ENCODE results near the gene MMP10. TPM values are rescaled to one million over a fixed set of nuclear protein-coding genes. Genes with fewer than 3 reads are reported as not detected.

MMP10 gene
- polyA plus RNA-seq, 1 donor from 2014 or later: not detected

DNA sequence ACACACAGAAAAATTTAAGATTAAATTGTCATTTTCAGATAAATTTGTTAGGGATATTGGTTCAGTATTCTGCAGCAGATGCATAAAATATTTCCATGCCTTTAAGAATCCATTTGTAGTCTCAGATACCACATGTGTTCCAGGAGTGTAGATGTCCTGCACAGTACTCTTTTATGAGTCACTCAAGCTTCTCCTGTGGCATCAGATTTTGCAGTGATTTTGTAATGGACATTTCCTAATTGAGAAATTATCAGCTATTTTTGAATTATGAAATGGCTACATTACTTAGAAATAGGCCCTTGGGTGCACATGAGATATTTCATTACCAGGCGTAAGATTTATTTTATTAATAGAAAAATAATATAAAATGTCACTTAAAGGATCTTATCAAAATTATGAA lies 44.1 kb upstream of the MMP10 start:
- H3K4me2 ChIP-seq (ENCODE audit: low read length): no peak overlapping the region
- no peaks in the 10 kb centered on the region for H4K20me1 ChIP-seq (ENCODE audit: insufficient read depth)
- H3K9me2 ChIP-seq (ENCODE audit: insufficient read depth, low read length): no peaks in the 10 kb centered on the region
- no peak overlapping the region for H3K9ac ChIP-seq (ENCODE audit: low read length)
- no peak overlapping the region for H3K27ac ChIP-seq (ENCODE audit: low read length)
- no peaks in the 10 kb centered on the region for H3K36me3 ChIP-seq (ENCODE audit: insufficient read depth, low read length)
- no peaks in the 10 kb centered on the region for H3K79me2 ChIP-seq (replicated peaks; ENCODE audit: insufficient read depth, low read length)
- H2AFZ ChIP-seq (ENCODE audit: low read depth, low read length): no peak overlapping the region
- H3F3A ChIP-seq (ENCODE audit: insufficient read depth, low read length, poor library complexity, severe bottlenecking): no peaks in the 10 kb centered on the region
- no peak overlapping the region for H3K4me3 ChIP-seq (ENCODE audit: low read length)
- no peaks in the 10 kb centered on the region for H3K9me3 ChIP-seq (ENCODE audit: low read length)
- TF ChIP-seq EZH2 (IDR thresholded peaks at IDR 0.05; ENCODE audit: borderline replicate concordance, insufficient read depth, low read length, poor library complexity, severe bottlenecking): no peak
- TF ChIP-seq EP300 (conservative IDR thresholded peaks at IDR 0.05; ENCODE audit: poor library complexity, severe bottlenecking): no peak
- TF ChIP-seq POLR2AphosphoS5 (IDR thresholded peaks at IDR 0.05): no peak
- TF ChIP-seq, protein P1, sequence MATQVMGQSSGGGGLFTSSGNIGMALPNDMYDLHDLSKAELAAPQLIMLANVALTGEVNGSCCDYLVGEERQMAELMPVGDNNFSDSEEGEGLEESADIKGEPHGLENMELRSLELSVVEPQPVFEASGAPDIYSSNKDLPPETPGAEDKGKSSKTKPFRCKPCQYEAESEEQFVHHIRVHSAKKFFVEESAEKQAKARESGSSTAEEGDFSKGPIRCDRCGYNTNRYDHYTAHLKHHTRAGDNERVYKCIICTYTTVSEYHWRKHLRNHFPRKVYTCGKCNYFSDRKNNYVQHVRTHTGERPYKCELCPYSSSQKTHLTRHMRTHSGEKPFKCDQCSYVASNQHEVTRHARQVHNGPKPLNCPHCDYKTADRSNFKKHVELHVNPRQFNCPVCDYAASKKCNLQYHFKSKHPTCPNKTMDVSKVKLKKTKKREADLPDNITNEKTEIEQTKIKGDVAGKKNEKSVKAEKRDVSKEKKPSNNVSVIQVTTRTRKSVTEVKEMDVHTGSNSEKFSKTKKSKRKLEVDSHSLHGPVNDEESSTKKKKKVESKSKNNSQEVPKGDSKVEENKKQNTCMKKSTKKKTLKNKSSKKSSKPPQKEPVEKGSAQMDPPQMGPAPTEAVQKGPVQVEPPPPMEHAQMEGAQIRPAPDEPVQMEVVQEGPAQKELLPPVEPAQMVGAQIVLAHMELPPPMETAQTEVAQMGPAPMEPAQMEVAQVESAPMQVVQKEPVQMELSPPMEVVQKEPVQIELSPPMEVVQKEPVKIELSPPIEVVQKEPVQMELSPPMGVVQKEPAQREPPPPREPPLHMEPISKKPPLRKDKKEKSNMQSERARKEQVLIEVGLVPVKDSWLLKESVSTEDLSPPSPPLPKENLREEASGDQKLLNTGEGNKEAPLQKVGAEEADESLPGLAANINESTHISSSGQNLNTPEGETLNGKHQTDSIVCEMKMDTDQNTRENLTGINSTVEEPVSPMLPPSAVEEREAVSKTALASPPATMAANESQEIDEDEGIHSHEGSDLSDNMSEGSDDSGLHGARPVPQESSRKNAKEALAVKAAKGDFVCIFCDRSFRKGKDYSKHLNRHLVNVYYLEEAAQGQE (IDR thresholded peaks at IDR 0.05; ENCODE audit: borderline replicate concordance): no peak
- no peak for TF ChIP-seq MXI1 (conservative IDR thresholded peaks at IDR 0.05; ENCODE audit: poor library complexity, severe bottlenecking)
- no peak for TF ChIP-seq SMC3 (conservative IDR thresholded peaks at IDR 0.05; ENCODE audit: poor library complexity)
- TF ChIP-seq, protein P2, sequence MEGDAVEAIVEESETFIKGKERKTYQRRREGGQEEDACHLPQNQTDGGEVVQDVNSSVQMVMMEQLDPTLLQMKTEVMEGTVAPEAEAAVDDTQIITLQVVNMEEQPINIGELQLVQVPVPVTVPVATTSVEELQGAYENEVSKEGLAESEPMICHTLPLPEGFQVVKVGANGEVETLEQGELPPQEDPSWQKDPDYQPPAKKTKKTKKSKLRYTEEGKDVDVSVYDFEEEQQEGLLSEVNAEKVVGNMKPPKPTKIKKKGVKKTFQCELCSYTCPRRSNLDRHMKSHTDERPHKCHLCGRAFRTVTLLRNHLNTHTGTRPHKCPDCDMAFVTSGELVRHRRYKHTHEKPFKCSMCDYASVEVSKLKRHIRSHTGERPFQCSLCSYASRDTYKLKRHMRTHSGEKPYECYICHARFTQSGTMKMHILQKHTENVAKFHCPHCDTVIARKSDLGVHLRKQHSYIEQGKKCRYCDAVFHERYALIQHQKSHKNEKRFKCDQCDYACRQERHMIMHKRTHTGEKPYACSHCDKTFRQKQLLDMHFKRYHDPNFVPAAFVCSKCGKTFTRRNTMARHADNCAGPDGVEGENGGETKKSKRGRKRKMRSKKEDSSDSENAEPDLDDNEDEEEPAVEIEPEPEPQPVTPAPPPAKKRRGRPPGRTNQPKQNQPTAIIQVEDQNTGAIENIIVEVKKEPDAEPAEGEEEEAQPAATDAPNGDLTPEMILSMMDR (IDR thresholded peaks at IDR 0.05; ENCODE audit: poor library complexity, severe bottlenecking): no peak
- TF ChIP-seq TAF1 (IDR thresholded peaks at IDR 0.05; ENCODE audit: low read depth): no peak
- no peak for TF ChIP-seq RAD21 (conservative IDR thresholded peaks at IDR 0.05)
- no peaks in the 10 kb centered on the region for H3K27me3 ChIP-seq (ENCODE audit: insufficient read depth, low read depth, low read length)

DNA sequence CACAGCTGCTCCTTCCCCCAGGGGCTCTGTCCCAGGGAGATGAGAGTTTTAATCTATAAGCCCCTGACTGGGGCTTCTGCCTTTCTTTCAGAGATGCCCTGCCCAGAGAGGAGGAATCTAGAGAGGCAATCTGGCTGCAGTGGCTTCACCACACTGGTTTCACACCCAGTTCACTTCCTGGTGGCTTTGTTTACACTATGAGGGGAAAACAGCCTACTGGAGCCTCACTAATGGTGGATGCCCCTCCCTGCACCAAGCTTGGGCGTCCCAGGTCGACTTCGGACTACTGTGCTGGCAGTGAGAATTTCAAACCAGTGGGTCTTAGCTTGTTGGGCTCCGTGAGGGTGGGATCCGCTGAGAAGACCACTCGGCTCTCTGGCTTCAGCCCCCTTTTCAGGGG lies 39.1 kb upstream of the MMP10 start:
- no peak overlapping the region for H3K9ac ChIP-seq (ENCODE audit: low read length)
- H3K27ac ChIP-seq (ENCODE audit: low read length): no peak overlapping the region
- no peaks in the 10 kb centered on the region for H3K9me2 ChIP-seq (ENCODE audit: insufficient read depth, low read length)
- no peaks in the 10 kb centered on the region for H3K79me2 ChIP-seq (replicated peaks; ENCODE audit: insufficient read depth, low read length)
- H3K9me3 ChIP-seq (ENCODE audit: low read length): no peaks in the 10 kb centered on the region
- no peaks in the 10 kb centered on the region for H3K36me3 ChIP-seq (ENCODE audit: insufficient read depth, low read length)
- no peaks in the 10 kb centered on the region for H4K20me1 ChIP-seq (ENCODE audit: insufficient read depth)
- H2AFZ ChIP-seq (ENCODE audit: low read depth, low read length): no peak overlapping the region
- no peaks in the 10 kb centered on the region for H3K27me3 ChIP-seq (ENCODE audit: insufficient read depth, low read depth, low read length)
- no peak for TF ChIP-seq TAF1 (IDR thresholded peaks at IDR 0.05; ENCODE audit: low read depth)
- no peak for TF ChIP-seq EP300 (conservative IDR thresholded peaks at IDR 0.05; ENCODE audit: poor library complexity, severe bottlenecking)
- TF ChIP-seq, protein P2 (IDR thresholded peaks at IDR 0.05; ENCODE audit: poor library complexity, severe bottlenecking): no peak
- no peak for TF ChIP-seq POLR2AphosphoS5 (IDR thresholded peaks at IDR 0.05)
- TF ChIP-seq RAD21 (conservative IDR thresholded peaks at IDR 0.05): no peak
- TF ChIP-seq MXI1 (conservative IDR thresholded peaks at IDR 0.05; ENCODE audit: poor library complexity, severe bottlenecking): no peak
- no peak for TF ChIP-seq EZH2 (IDR thresholded peaks at IDR 0.05; ENCODE audit: borderline replicate concordance, insufficient read depth, low read length, poor library complexity, severe bottlenecking)
- no peak for TF ChIP-seq SMC3 (conservative IDR thresholded peaks at IDR 0.05; ENCODE audit: poor library complexity)
- TF ChIP-seq, protein P1 (IDR thresholded peaks at IDR 0.05; ENCODE audit: borderline replicate concordance): no peak
- no peak overlapping the region for H3K4me2 ChIP-seq (ENCODE audit: low read length)
- no peak overlapping the region for H3K4me3 ChIP-seq (ENCODE audit: low read length)
- no peaks in the 10 kb centered on the region for H3F3A ChIP-seq (ENCODE audit: insufficient read depth, low read length, poor library complexity, severe bottlenecking)

Data from neural cell (in vitro differentiated cells).